H1 (cell line): Measurements from ENCODE around the gene SPR. TPM values are rescaled to one million over a fixed set of nuclear protein-coding genes. Genes with fewer than 3 reads are reported as not detected.

ENCODE experiments used
- KDM4A ChIP-seq: IDR thresholded peaks from one replicate; pipeline ENCODE4 v1.7.1; 2012; ENCODE audit warnings: low read depth, mild to moderate bottlenecking, moderate library complexity, low read length, inconsistent platforms; ENCODE audit not compliant: severe bottlenecking
- SP1 ChIP-seq: IDR thresholded peaks from 2 replicates; pipeline ENCODE4 v1.6.1; 2011; ENCODE audit warnings: low read depth, low read length
- SUZ12 ChIP-seq: fragments of 200-600 bp; sonication (generic); IDR thresholded peaks from 2 replicates; pipeline ENCODE4 v1.6.1; 2012; ENCODE audit warnings: mild to moderate bottlenecking, inconsistent platforms, low read length, moderate library complexity, mixed read lengths
- TCF12 ChIP-seq: IDR thresholded peaks from 2 replicates; pipeline ENCODE4 v1.6.1; 2011; ENCODE audit warnings: low read depth, mild to moderate bottlenecking, low read length
- YY1 ChIP-seq: IDR thresholded peaks from 2 replicates; pipeline ENCODE4 v1.6.1; 2011; ENCODE audit warnings: low read depth, mild to moderate bottlenecking, low read length
- polyA plus RNA-seq, 7 experiments: library from polyadenylated mRNA; depleted of rRNA in 3 of 7; stranded (reverse) in 5 of 7; unstranded in 2 of 7; fragments of >200 nt in 5 of 7; fragments of 200-250 nt in 2 of 7; gene quantifications; 1 replicate in 5 of 7; 2 replicates in 1 of 7; 4 replicates in 1 of 7; pipeline versions ENCODE4 v1.2.1 to v1.2.3, GENCODE V29; 2011 to 2013; ENCODE audit warnings: missing spikeins in 2 of 7, mixed read lengths in 2 of 7
- total RNA-seq: library from RNA; stranded (reverse); fragmentation: NEBNext Ultra II Directional; extraction: Animal tissue kit (Norgen Biotek cat#: 25700); gene quantifications from 2 replicates; pipeline ENCODE4 v1.2.1, GENCODE V29; 2021
- TF ChIP-seq, protein P1 (sequence below): IDR thresholded peaks from 2 replicates; pipeline ENCODE4 v1.6.1; 2011; ENCODE audit warnings: low read depth, mild to moderate bottlenecking, low read length; ENCODE audit not compliant: insufficient read depth

SPR gene
- total and polyA plus RNA-seq, 2 of the 8 experiments (the other 6 are each of a cell fraction or from before 2014, with no cell fraction given): 4.5 to 11.5 TPM

DNA sequence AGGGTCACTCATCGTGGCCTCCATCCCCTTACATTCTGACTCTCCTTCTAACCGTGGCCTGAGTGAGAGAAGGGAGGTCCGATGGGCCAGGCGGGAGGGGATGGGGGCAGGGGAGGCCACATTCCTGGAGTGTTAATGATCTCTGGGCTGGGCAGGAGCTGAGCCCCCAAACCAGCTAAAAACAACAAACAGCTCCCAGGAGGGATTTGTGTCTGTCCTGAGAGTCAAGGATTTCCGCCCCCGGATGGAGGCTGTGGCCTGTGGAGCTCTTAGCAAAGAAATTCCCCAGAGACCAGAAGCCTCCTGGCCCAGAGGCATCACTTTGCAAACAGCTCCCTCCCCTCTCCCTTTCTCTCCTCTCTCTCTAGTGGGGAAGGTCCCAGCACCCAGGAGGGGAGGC, 53.6 kb downstream of the SPR start (continued):
- TF ChIP-seq, protein P1, sequence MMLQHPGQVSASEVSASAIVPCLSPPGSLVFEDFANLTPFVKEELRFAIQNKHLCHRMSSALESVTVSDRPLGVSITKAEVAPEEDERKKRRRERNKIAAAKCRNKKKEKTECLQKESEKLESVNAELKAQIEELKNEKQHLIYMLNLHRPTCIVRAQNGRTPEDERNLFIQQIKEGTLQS: no peak
- no peak for TF ChIP-seq SP1
- no peak for TF ChIP-seq KDM4A
- TF ChIP-seq YY1: no peak
- no peak for TF ChIP-seq SUZ12
- no peak for TF ChIP-seq TCF12

Other genes with a start within 250 kb of the SPR start
- 30.1 and 33.0 TPM in 2 replicates for gene EXOC6B, start 61.4 kb upstream of the SPR start, total RNA-seq
- 13.5 and 18.3 TPM in 2 replicates for gene EXOC6B, start 61.4 kb upstream of the SPR start, polyA plus RNA-seq (2011; rRNA removed)
- gene EMX1, start 30.1 kb downstream of the SPR start, total RNA-seq: 4.8 and 4.9 TPM in 2 replicates
- gene EMX1, start 30.1 kb downstream of the SPR start, polyA plus RNA-seq (2011; rRNA removed): 2.4 and 3.3 TPM in 2 replicates
- 29.3 and 29.4 TPM in 2 replicates for gene SFXN5, start 184.3 kb downstream of the SPR start, total RNA-seq
- gene SFXN5, start 184.3 kb downstream of the SPR start, polyA plus RNA-seq (2011; rRNA removed): 33.1 and 45.9 TPM in 2 replicates
- 13.5 and 17.0 TPM in 2 replicates for gene RAB11FIP5, start 225.5 kb downstream of the SPR start, total RNA-seq
- 6.3 and 9.0 TPM in 2 replicates for gene RAB11FIP5, start 225.5 kb downstream of the SPR start, polyA plus RNA-seq (2011; rRNA removed)